Transverse colon (tissue), 4 donors: ENCODE results near the gene TGM3. TPM values are rescaled to one million over a fixed set of nuclear protein-coding genes. Genes with fewer than 3 reads are reported as not detected.

Experiments used
- DNase-seq: peaks from one replicate; pipeline ENCODE4 v3.0.0-alpha.2; 2019
- H3K27ac ChIP-seq, 4 donors: fragments of 200-600 bp; sonication (generic); 2 replicates each; pipeline ENCODE4 v1.5.1; 2016 to 2018; ENCODE audit warnings: inconsistent platforms in 4 of 4
- H3K27me3 ChIP-seq: fragments of 200-600 bp; sonication (generic); 2 replicates; pipeline ENCODE4 v1.5.1; 2017; ENCODE audit warnings: inconsistent platforms
- H3K36me3 ChIP-seq, 4 donors: fragments of 200-600 bp; sonication (generic); 2 replicates each; pipeline ENCODE4 v1.5.1; 2017 to 2019; ENCODE audit warnings: inconsistent platforms in 4 of 4
- H3K4me1 ChIP-seq, 4 donors: fragments of 200-600 bp; sonication (generic); 2 replicates each; pipeline ENCODE4 v1.5.1; 2017 to 2020; ENCODE audit warnings: inconsistent platforms in 4 of 4
- H3K4me3 ChIP-seq, 4 donors: fragments of 200-600 bp; sonication (generic); 1 replicate in 1 of 4; 2 replicates in 3 of 4; pipeline versions ENCODE4 v1.5.1 to v1.6.1; 2017 to 2019; ENCODE audit warnings: inconsistent platforms in 4 of 4
- H3K9me3 ChIP-seq, 2 donors: fragments of 200-600 bp; sonication (generic); 2 replicates each; pipeline ENCODE4 v1.5.1; 2017 to 2019; ENCODE audit warnings: inconsistent platforms in 2 of 2
- CTCF ChIP-seq, 5 experiments: fragments of 200-600 bp in 3 of 5; fragments of 450-650 bp in 2 of 5; sonication (generic) in 3 of 5; IDR thresholded peaks; 1 replicate in 2 of 5; 2 replicates in 3 of 5; pipeline ENCODE4 v1.5.1; 2016 to 2017; ENCODE audit warnings: antibody characterized with exemption in 5 of 5, inconsistent platforms in 3 of 5, mild to moderate bottlenecking in 2 of 5, moderate library complexity in 1 of 5
- EP300 ChIP-seq: sonication (generic); formaldehyde crosslinking; IDR thresholded peaks from one replicate; pipeline ENCODE4 v1.6.1; 2017; ENCODE audit warnings: antibody characterized with exemption, low read depth
- POLR2A ChIP-seq: fragments of 450-650 bp; IDR thresholded peaks from one replicate; pipeline ENCODE4 v1.6.1; 2016; ENCODE audit warnings: antibody characterized with exemption, mild to moderate bottlenecking, moderate library complexity
- POLR2AphosphoS5 ChIP-seq, 3 donors: sonication (generic); formaldehyde crosslinking; IDR thresholded peaks; one replicate each; pipeline ENCODE4 v1.6.1; 2016; ENCODE audit warnings: antibody characterized with exemption in 3 of 3
- WGBS, 2 donors: methylation state at CpG; one replicate each; pipeline ENCODE4 v1.1.5; 2018; ENCODE audit warnings: low coverage in 1 of 2; 5-methylcytosine and 5-hydroxymethylcytosine counted together
- in situ Hi-C, 4 donors: fragments of 200-750 bp; cut with MboI; loops; one replicate each; pipeline versions ENCODE4 v1.15.0 to v1.15.1; 2017; ENCODE audit warnings: low sequenced_read_pairs in 3 of 4, low pct_ligation_motif_present in 1 of 4, low pct_unique_long_range_greater_than_20kb in 1 of 4
- intact Hi-C: fragments of 100-400 bp; cut with DNase I; formaldehyde crosslinking; loops from one replicate; pipeline ENCODE4 v1.15.1; 2023; ENCODE audit warnings: low total_unique reads
- total RNA-seq, 4 donors: library from RNA; depleted of rRNA; stranded (reverse); fragments of >200 nt; gene quantifications; one replicate each; pipeline ENCODE4 v1.1.0, GENCODE V29; 2016

Gene TGM3
- total RNA-seq, 4 donors from 2014 or later: 0.14 TPM; not detected in 3

DNA sequence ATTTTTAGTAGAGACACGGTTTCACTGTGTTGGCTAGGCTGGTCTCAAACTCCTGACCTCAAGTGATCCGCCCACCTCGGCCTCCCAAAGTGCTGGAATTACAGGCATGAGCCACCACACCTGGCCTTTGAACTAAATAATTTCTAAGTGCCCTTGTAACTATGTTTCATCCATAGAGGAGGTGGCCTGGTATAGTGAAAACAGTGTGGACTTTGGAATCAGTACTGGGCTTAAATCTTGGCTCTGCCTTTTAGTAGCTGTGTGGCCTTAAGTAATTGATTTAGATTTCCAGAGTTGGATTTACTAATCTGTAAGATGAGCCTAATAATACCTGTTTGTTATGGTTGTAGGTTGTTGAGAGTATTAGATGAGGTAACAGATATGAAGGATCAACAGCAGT lies 14.2 kb upstream of the TGM3 start:
- in situ Hi-C loops (no loop called here), intact Hi-C loops (loop anchor here (5.0 kb wide), 1 partner anchor 1599 kb away; no protein-coding TSS in a partner anchor)
- Histone ChIP-seq H3K9me3 (no peaks in the 10 kb centered on the region), H3K27me3 (no peaks in the 10 kb centered on the region), H3K4me1 (no peaks in the 10 kb centered on the region), H3K4me3 (no peak overlapping the region), H3K36me3 (no peaks in the 10 kb centered on the region), H3K27ac (no peak overlapping the region)
- no peak for DNase-seq
- TF ChIP-seq POLR2A: no peak
- TF ChIP-seq EP300: no peak
- no peak for TF ChIP-seq POLR2AphosphoS5 (IDR thresholded peaks at IDR 0.05)
- no peak for TF ChIP-seq CTCF (IDR thresholded peaks at IDR 0.05)
- 70% methylated on average over 3 of the region's 3 CpGs; no CpG with 5 or more reads in 1 of the 2 donors for WGBS, 2 donors

GRCh38 chr20:2282181-2282580 lies 13.6 kb upstream of the TGM3 start:
- intact Hi-C loops (loop anchor here (5.0 kb wide), 1 partner anchor 1600 kb away; no protein-coding TSS in a partner anchor), in situ Hi-C loops (no loop called here)
- 80 to 89% methylated on average over 1 to 5 of the region's 5 CpGs for WGBS, 2 donors

GRCh38 chr20:2283706-2284423 lies 11.9 kb upstream of the TGM3 start:
- no peaks in the 10 kb centered on the region for H3K36me3 ChIP-seq
- no peaks in the 10 kb centered on the region for H3K4me1 ChIP-seq
- no peak overlapping the region for H3K4me3 ChIP-seq
- H3K27ac ChIP-seq: no peak overlapping the region
- no peak for TF ChIP-seq CTCF (IDR thresholded peaks at IDR 0.05)
- TF ChIP-seq POLR2AphosphoS5 (IDR thresholded peaks at IDR 0.05): no peak
- no peak for TF ChIP-seq POLR2A
- TF ChIP-seq EP300: no peak
- 82 to 84% methylated on average over 4 of the region's 4 CpGs for WGBS, 2 donors
- H3K27me3 ChIP-seq: no peaks in the 10 kb centered on the region
- no peaks in the 10 kb centered on the region for H3K9me3 ChIP-seq
- intact Hi-C loops (loop anchor here (5.0 kb wide), 1 partner anchor 1602 kb away; no protein-coding TSS in a partner anchor), in situ Hi-C loops (no loop called here)
- DNase-seq: no peak

More at GRCh38 chr20:2282181-2282580, 13.6 kb upstream of the TGM3 start:
- H3K36me3 ChIP-seq: no peaks in the 10 kb centered on the region
- H3K4me1 ChIP-seq: no peaks in the 10 kb centered on the region
- H3K27me3 ChIP-seq: no peaks in the 10 kb centered on the region
- no peak overlapping the region for H3K4me3 ChIP-seq
- H3K9me3 ChIP-seq: no peaks in the 10 kb centered on the region
- no peak for DNase-seq
- no peak overlapping the region for H3K27ac ChIP-seq
- no peak for TF ChIP-seq POLR2AphosphoS5 (IDR thresholded peaks at IDR 0.05)
- TF ChIP-seq POLR2A: no peak
- no peak for TF ChIP-seq EP300
- no peak for TF ChIP-seq CTCF (IDR thresholded peaks at IDR 0.05)

- intact Hi-C loops (no loop called here), in situ Hi-C loops (no loop called here)
- DNase-seq: no peak
- no peaks in the 10 kb centered on the region for H3K9me3 ChIP-seq
- H3K36me3 ChIP-seq: no peaks in the 10 kb centered on the region
- TF ChIP-seq CTCF (IDR thresholded peaks at IDR 0.05): no peak
- TF ChIP-seq POLR2AphosphoS5 (IDR thresholded peaks at IDR 0.05): no peak
- no peak for TF ChIP-seq EP300
- TF ChIP-seq POLR2A: no peak
- H3K4me1 ChIP-seq: peaks cover 0 to 3% (median 0%) of the 10 kb centered on the region in 4 donors
- 15 to 25% methylated on average over 2 of the region's 2 CpGs for WGBS, 2 donors
- no peaks in the 10 kb centered on the region for H3K27me3 ChIP-seq
- H3K27ac ChIP-seq: no peak overlapping the region
- no peak overlapping the region for H3K4me3 ChIP-seq
Measured at GRCh38 chr20:2285193-2285592, 10.6 kb upstream of the TGM3 start.
